HCT116 (cell line): ENCODE results near the gene GPM6B. TPM values are rescaled to one million over a fixed set of nuclear protein-coding genes. Genes with fewer than 3 reads are reported as not detected.

Source experiments
- ATAC-seq: fragments of 200-7000 bp; cut with Tn5 transposase; 2 replicates; pipeline ENCODE4 v1.9.1; 2020; ENCODE audit warnings: mild to moderate bottlenecking, moderate library complexity
- BruUV-seq: library from RNA; stranded (reverse); fragments of 400-500 nt; replicated peaks from 2 replicates; lab custom pipeline; 2021; lab: Mats Ljungman, UMichigan
- CTCF ChIA-PET: fragments of 300-600 bp; sonication (Branson Sonifier 250); formaldehyde crosslinking; loops from one replicate; lab custom pipeline; 2021; ENCODE audit warnings: antibody characterized with exemption; lab: Charles Lee
- POLR2A ChIA-PET: fragments of 300-600, 350-600 bp; sonication (Branson Sonifier 250); formaldehyde crosslinking; loops from one replicate; lab custom pipeline; 2021; ENCODE audit warnings: antibody characterized with exemption; lab: Charles Lee
- RAD21 ChIA-PET, 2 experiments: fragments of 300-600 bp; sonication (Branson Sonifier 250); formaldehyde crosslinking; loops; one replicate each; lab custom pipeline; 2023; ENCODE audit warnings: low total read pairs in 2 of 2; ENCODE audit not compliant: uncharacterized antibody in 2 of 2, unreplicated experiment in 2 of 2, low non-redundant PET in 1 of 2; lab: Charles Lee
- DNase-seq: peaks from one replicate; pipeline ENCODE4 v3.0.0-alpha.2; 2010; ENCODE audit warnings: low read depth, low spot score
- H2AFZ ChIP-seq: fragments of 200-600 bp; shearing (Covaris generic), sonication (generic); 2 replicates; pipeline ENCODE4 v1.6.1; 2017; ENCODE audit warnings: low read depth, mixed run types, mixed read lengths, antibody characterized with exemption, low read length; ENCODE audit not compliant: poor library complexity, severe bottlenecking
- H3K27ac ChIP-seq: 2 replicates; pipeline ENCODE4 v1.5.1; 2012; ENCODE audit warnings: low read depth, low read length
- H3K27me3 ChIP-seq: fragments of 200-600 bp; sonication (generic); 2 replicates; pipeline ENCODE4 v1.6.1; 2016; ENCODE audit warnings: mixed run types, low read length, mixed read lengths; ENCODE audit not compliant: insufficient read depth
- H3K36me3 ChIP-seq, 2 experiments: fragments of 200-500 bp in 1 of 2; fragments of 200-600 bp in 1 of 2; sonication (Bioruptor generic) in 1 of 2; sonication (generic) in 1 of 2; 2 replicates each; pipeline versions ENCODE4 v1.5.1 to v1.6.1; 2014 to 2016; ENCODE audit warnings: low read length in 2 of 2, inconsistent platforms in 1 of 2, mixed read lengths in 1 of 2, mixed run types in 1 of 2; ENCODE audit not compliant: insufficient read depth in 2 of 2, control insufficient read depth in 1 of 2
- H3K4me1 ChIP-seq, 2 experiments: fragments of 200-600 bp in 1 of 2; sonication (generic) in 1 of 2; 2 replicates each; pipeline versions ENCODE4 v1.5.1 to v1.6.1; 2012 to 2017; ENCODE audit warnings: low read length in 2 of 2, inconsistent platforms in 1 of 2, mild to moderate bottlenecking in 1 of 2, mixed read lengths in 1 of 2, mixed run types in 1 of 2, moderate library complexity in 1 of 2; ENCODE audit not compliant: insufficient read depth in 2 of 2, control insufficient read depth in 1 of 2
- H3K4me2 ChIP-seq: fragments of 200-600 bp; sonication (generic); 2 replicates; pipeline ENCODE4 v1.6.1; 2017; ENCODE audit warnings: mixed run types, low read length, mixed read lengths
- H3K4me3 ChIP-seq, 2 experiments: fragments of 200-600 bp in 1 of 2; sonication (generic) in 1 of 2; replicated peaks in 1 of 2; 2 replicates each; pipeline ENCODE4 v1.5.1; 2011 to 2016; ENCODE audit warnings: low read length in 2 of 2, control low read depth in 1 of 2, low read depth in 1 of 2, mild to moderate bottlenecking in 1 of 2, mixed read lengths in 1 of 2, mixed run types in 1 of 2
- H3K79me2 ChIP-seq: fragments of 200-600 bp; sonication (generic); 2 replicates; pipeline ENCODE4 v1.6.1; 2017; ENCODE audit warnings: mild to moderate bottlenecking, mixed run types, low read length, moderate library complexity, mixed read lengths; ENCODE audit not compliant: insufficient read depth
- H3K9ac ChIP-seq: fragments of 200-600 bp; sonication (generic); 2 replicates; pipeline ENCODE4 v1.6.1; 2016; ENCODE audit warnings: low read length, mixed read lengths
- H3K9me2 ChIP-seq: fragments of 200-600 bp; sonication (generic), shearing (Covaris generic); 2 replicates; pipeline ENCODE4 v1.6.1; 2017; ENCODE audit warnings: mixed run types, mild to moderate bottlenecking, moderate library complexity; ENCODE audit not compliant: insufficient read depth
- H3K9me3 ChIP-seq, 2 experiments: fragments of 200-500 bp in 1 of 2; fragments of 200-600 bp in 1 of 2; sonication (Bioruptor generic) in 1 of 2; sonication (generic) in 1 of 2; 2 replicates each; pipeline ENCODE4 v1.6.1; 2014 to 2017; ENCODE audit warnings: low read length in 2 of 2, mixed read lengths in 2 of 2, inconsistent platforms in 1 of 2, low read depth in 1 of 2, mild to moderate bottlenecking in 1 of 2, mixed run types in 1 of 2, moderate library complexity in 1 of 2; ENCODE audit not compliant: control insufficient read depth in 1 of 2, insufficient read depth in 1 of 2
- H4K20me1 ChIP-seq: fragments of 200-600 bp; sonication (generic), shearing (Covaris generic); 2 replicates; pipeline ENCODE4 v1.6.1; 2017; ENCODE audit warnings: mixed run types, mild to moderate bottlenecking, moderate library complexity; ENCODE audit not compliant: insufficient read depth
- ATF3 ChIP-seq: IDR thresholded peaks from 2 replicates; pipeline ENCODE4 v1.6.1; 2012
- CEBPB ChIP-seq: IDR thresholded peaks from 2 replicates; pipeline ENCODE4 v1.6.1; 2012; ENCODE audit warnings: low read depth
- CTCF ChIP-seq, 3 experiments: fragments of 200-600 bp in 1 of 3; sonication (generic) in 1 of 3; IDR thresholded peaks in 2 of 3; conservative IDR thresholded peaks in 1 of 3; 2 replicates each; pipeline ENCODE4 v1.5.1; 2012 to 2017; ENCODE audit warnings: low read depth in 2 of 3, low read length in 2 of 3, antibody characterized with exemption in 1 of 3, borderline replicate concordance in 1 of 3, control low read depth in 1 of 3, mild to moderate bottlenecking in 1 of 3, mixed read lengths in 1 of 3, mixed run types in 1 of 3, moderate library complexity in 1 of 3; ENCODE audit not compliant: insufficient read depth in 1 of 3
- EGR1 ChIP-seq: IDR thresholded peaks from 2 replicates; pipeline ENCODE4 v1.6.1; 2012; ENCODE audit warnings: low read depth
- ELF1 ChIP-seq: IDR thresholded peaks from 2 replicates; pipeline ENCODE4 v1.6.1; 2012; ENCODE audit warnings: low read depth, borderline replicate concordance
- EZH2 ChIP-seq: fragments of 200-600 bp; sonication (generic); IDR thresholded peaks from 2 replicates; pipeline ENCODE4 v1.6.1; 2017; ENCODE audit warnings: antibody characterized with exemption, mixed run types
- FOSL1 ChIP-seq: IDR thresholded peaks from 2 replicates; pipeline ENCODE4 v1.6.1; 2012; ENCODE audit warnings: low read depth
- JUND ChIP-seq: IDR thresholded peaks from 2 replicates; pipeline ENCODE4 v1.6.1; 2012
- POLR2A ChIP-seq: IDR thresholded peaks from 2 replicates; pipeline ENCODE4 v1.7.0; 2011; ENCODE audit warnings: borderline replicate concordance; ENCODE audit not compliant: insufficient read depth, insufficient read length; ENCODE audit errors: extremely low read depth
- POLR2AphosphoS5 ChIP-seq: IDR thresholded peaks from 2 replicates; pipeline ENCODE4 v1.6.1; 2011; ENCODE audit warnings: mild to moderate bottlenecking, low read depth, low read length, moderate library complexity
- SIN3A ChIP-seq: IDR thresholded peaks from 2 replicates; pipeline ENCODE4 v1.6.1; 2012; ENCODE audit warnings: low read depth
- SRF ChIP-seq: IDR thresholded peaks from 2 replicates; pipeline ENCODE4 v1.6.1; 2012; ENCODE audit warnings: low read depth
- TCF7L2 ChIP-seq: IDR thresholded peaks from 2 replicates; pipeline ENCODE4 v1.7.0; 2011; ENCODE audit warnings: borderline replicate concordance, inconsistent platforms; ENCODE audit not compliant: insufficient read depth, insufficient read length; ENCODE audit errors: extremely low read depth
- ZFX ChIP-seq: fragments of 450-650 bp; IDR thresholded peaks from 2 replicates; pipeline ENCODE4 v1.6.1; 2017
- intact Hi-C: fragments of 100-400 bp; cut with micrococcal nuclease; formaldehyde crosslinking; loops from 2 replicates; pipeline ENCODE4 v1.10.0; 2022
- total RNA-seq: library from RNA; stranded (reverse); gene quantifications from one replicate; pipeline ENCODE4 v1.2.1, GENCODE V29; 2021; ENCODE audit not compliant: unreplicated experiment
- TF ChIP-seq, protein P1 (sequence below): IDR thresholded peaks from 2 replicates; pipeline ENCODE4 v1.6.1; 2011; ENCODE audit warnings: mild to moderate bottlenecking, low read length, moderate library complexity; ENCODE audit not compliant: insufficient replicate concordance; ENCODE audit errors: extremely low read depth
- TF ChIP-seq, protein P2 (sequence below): IDR thresholded peaks from 2 replicates; pipeline ENCODE4 v1.6.1; 2012; ENCODE audit warnings: low read depth

The GPM6B gene
- total RNA-seq, 1 experiment from 2014 or later, result 0.07 TPM

DNA sequence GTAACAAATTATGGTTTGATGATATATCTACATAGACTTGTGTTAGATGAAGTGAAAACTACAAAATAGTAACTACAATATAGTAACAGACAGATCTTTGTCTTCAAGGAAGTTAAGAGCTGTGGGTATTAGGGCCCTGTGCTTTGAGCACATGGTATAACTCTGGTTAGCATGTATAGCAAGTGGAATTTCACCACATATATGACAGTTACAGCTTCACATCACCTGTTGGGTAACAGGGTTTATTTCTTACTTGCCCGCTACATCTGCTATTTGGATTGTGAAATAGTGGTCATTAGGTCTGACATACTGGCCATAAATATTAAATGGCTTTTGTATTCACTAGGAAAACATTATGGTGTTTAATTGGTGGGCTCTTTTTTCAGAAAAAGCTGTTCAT is 62.1 kb downstream of the GPM6B start:
- Histone ChIP-seq H3K9me2 (no peaks in the 10 kb centered on the region), H3K4me3 (no peak overlapping the region), H3K4me2 (no peak overlapping the region), H3K4me1 (no peaks in the 10 kb centered on the region), H2AFZ (no peak overlapping the region), H3K9me3 (no peaks in the 10 kb centered on the region), H3K27me3 (no peaks in the 10 kb centered on the region), H3K79me2 (no peaks in the 10 kb centered on the region), H3K9ac (no peak overlapping the region), H3K36me3 (peaks cover 0 to 11% of the 10 kb centered on the region in 2 experiments; a peak in 2 of 4 replicates), H3K27ac (no peak overlapping the region), H4K20me1 (no peaks in the 10 kb centered on the region)
- intact Hi-C loops, result no loop called here
- POLR2A ChIA-PET, result no interaction called here
- TF ChIP-seq POLR2AphosphoS5, result no peak
- TF ChIP-seq ATF3, result no peak
- no peak for TF ChIP-seq FOSL1
- TF ChIP-seq JUND, result no peak
- TF ChIP-seq SRF, result no peak
- TF ChIP-seq ZFX, result no peak
- no peak for TF ChIP-seq CEBPB
- TF ChIP-seq EZH2, result no peak
- TF ChIP-seq EGR1, result no peak
- TF ChIP-seq ELF1, result no peak
- no peak for TF ChIP-seq SIN3A
- no peak for TF ChIP-seq CTCF (IDR thresholded peaks at IDR 0.05 in 2 of 3, conservative IDR thresholded peaks at IDR 0.05 in 1 of 3; ENCODE audit: borderline replicate concordance in 1 of 3, insufficient read depth in 1 of 3, low read depth in 2 of 3, low read length in 2 of 3)
- TF ChIP-seq, protein P1, sequence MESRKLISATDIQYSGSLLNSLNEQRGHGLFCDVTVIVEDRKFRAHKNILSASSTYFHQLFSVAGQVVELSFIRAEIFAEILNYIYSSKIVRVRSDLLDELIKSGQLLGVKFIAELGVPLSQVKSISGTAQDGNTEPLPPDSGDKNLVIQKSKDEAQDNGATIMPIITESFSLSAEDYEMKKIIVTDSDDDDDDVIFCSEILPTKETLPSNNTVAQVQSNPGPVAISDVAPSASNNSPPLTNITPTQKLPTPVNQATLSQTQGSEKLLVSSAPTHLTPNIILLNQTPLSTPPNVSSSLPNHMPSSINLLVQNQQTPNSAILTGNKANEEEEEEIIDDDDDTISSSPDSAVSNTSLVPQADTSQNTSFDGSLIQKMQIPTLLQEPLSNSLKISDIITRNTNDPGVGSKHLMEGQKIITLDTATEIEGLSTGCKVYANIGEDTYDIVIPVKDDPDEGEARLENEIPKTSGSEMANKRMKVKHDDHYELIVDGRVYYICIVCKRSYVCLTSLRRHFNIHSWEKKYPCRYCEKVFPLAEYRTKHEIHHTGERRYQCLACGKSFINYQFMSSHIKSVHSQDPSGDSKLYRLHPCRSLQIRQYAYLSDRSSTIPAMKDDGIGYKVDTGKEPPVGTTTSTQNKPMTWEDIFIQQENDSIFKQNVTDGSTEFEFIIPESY, result no peak
- no peak for TF ChIP-seq TCF7L2
- TF ChIP-seq POLR2A, result no peak
- TF ChIP-seq, protein P2, sequence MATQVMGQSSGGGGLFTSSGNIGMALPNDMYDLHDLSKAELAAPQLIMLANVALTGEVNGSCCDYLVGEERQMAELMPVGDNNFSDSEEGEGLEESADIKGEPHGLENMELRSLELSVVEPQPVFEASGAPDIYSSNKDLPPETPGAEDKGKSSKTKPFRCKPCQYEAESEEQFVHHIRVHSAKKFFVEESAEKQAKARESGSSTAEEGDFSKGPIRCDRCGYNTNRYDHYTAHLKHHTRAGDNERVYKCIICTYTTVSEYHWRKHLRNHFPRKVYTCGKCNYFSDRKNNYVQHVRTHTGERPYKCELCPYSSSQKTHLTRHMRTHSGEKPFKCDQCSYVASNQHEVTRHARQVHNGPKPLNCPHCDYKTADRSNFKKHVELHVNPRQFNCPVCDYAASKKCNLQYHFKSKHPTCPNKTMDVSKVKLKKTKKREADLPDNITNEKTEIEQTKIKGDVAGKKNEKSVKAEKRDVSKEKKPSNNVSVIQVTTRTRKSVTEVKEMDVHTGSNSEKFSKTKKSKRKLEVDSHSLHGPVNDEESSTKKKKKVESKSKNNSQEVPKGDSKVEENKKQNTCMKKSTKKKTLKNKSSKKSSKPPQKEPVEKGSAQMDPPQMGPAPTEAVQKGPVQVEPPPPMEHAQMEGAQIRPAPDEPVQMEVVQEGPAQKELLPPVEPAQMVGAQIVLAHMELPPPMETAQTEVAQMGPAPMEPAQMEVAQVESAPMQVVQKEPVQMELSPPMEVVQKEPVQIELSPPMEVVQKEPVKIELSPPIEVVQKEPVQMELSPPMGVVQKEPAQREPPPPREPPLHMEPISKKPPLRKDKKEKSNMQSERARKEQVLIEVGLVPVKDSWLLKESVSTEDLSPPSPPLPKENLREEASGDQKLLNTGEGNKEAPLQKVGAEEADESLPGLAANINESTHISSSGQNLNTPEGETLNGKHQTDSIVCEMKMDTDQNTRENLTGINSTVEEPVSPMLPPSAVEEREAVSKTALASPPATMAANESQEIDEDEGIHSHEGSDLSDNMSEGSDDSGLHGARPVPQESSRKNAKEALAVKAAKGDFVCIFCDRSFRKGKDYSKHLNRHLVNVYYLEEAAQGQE, result no peak
- ATAC-seq (no peak), DNase-seq (no peak)
- CTCF ChIA-PET, result no interaction called here
- no TSS peak for BruUV-seq
- RAD21 ChIA-PET, result no interaction called here
